GM04503 (cell line): Measurements from ENCODE around the gene CDKN1A.

Experiments
- DNase-seq: peaks from one replicate; pipeline ENCODE4 v3.0.0-alpha.2; 2012; ENCODE audit warnings: low read depth

The CDKN1A gene

GRCh38 chr6:36677753-36678487 is 594 bp upstream of the CDKN1A start:
- DNase-seq = no peak

GRCh38 chr6:36679043-36679833 is 724 bp downstream of the CDKN1A start:
- DNase-seq = no peak

GRCh38 chr6:36682328-36683144 is 4.0 kb downstream of the CDKN1A start:
- DNase-seq = no peak

GRCh38 chr6:36683145-36683655 is 4.7 kb downstream of the CDKN1A start:
- DNase-seq = no peak

GRCh38 chr6:36683656-36684446 is 5.3 kb downstream of the CDKN1A start:
- DNase-seq = no peak

- DNase-seq = no peak
Measured at GRCh38 chr6:36684447-36684812, 5.9 kb downstream of the CDKN1A start.

GRCh38 chr6:36685166-36685924 is 6.8 kb downstream of the CDKN1A start:
- DNase-seq = no peak

GRCh38 chr6:36685926-36686667 is 7.6 kb downstream of the CDKN1A start:
- DNase-seq = no peak

GRCh38 chr6:36686668-36687513 is 8.4 kb downstream of the CDKN1A start:
- DNase-seq = no peak

GRCh38 chr6:36688063-36688738 is 9.7 kb downstream of the CDKN1A start:
- no peak for DNase-seq

GRCh38 chr6:36688739-36689075 is 10.2 kb downstream of the CDKN1A start:
- DNase-seq = no peak

GRCh38 chr6:36691011-36691410 is 12.5 kb downstream of the CDKN1A start:
- no peak for DNase-seq

GRCh38 chr6:36691612-36692011 is 13.1 kb downstream of the CDKN1A start:
- no peak for DNase-seq

- DNase-seq = no peak
Measured at GRCh38 chr6:36692220-36692619, 13.7 kb downstream of the CDKN1A start.

- DNase-seq = no peak
Measured at GRCh38 chr6:36692861-36693702, 14.6 kb downstream of the CDKN1A start.

GRCh38 chr6:36694616-36695015 is 16.1 kb downstream of the CDKN1A start:
- no peak for DNase-seq

GRCh38 chr6:36695414-36695813 is 16.9 kb downstream of the CDKN1A start:
- no peak for DNase-seq

- DNase-seq = no peak
Measured at GRCh38 chr6:36697481-36697903, 19.0 kb downstream of the CDKN1A start, which contains the start of gene RAB44. Gene RAB44, plus strand, starts transcription at chr6:36697826. Its CDS starts 6,410 bp downstream, at chr6:36704236.
